ENCODE measurements around the gene CBFA2T2. TPM values are rescaled to one million over a fixed set of nuclear protein-coding genes. Genes with fewer than 3 reads are reported as not detected.

CBFA2T2 gene
- total and polyA plus RNA-seq, 2 experiments from 2014 or later = 29.2 to 33.1 TPM

DNA sequence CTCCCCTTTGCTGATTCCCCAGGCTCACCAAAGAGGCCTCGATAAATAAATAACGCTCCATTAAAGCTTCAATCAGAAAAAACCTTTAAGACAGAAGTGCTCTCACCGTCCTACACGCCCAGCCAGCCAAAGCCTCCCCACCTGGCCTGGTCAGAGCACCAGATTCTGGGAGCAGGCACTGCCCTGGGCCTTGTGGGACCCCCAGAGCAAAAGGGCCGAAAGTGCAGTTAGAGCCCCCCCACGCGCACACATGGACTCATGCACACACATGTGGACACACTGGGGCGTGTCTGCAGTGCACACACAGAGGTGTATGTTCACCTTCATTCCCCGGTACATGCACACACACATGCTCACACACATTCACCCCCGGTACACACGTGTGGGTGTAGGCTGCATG lies 186.2 kb downstream of the CBFA2T2 start:
- DNase-seq (ENCODE audit: low spot score) = no peak
- no peaks in the 10 kb centered on the region for H3K27me3 ChIP-seq
- no peak overlapping the region for H3K4me2 ChIP-seq
- no peaks in the 10 kb centered on the region for H3K9me3 ChIP-seq (ENCODE audit: low read depth)
- H3K4me1 ChIP-seq (ENCODE audit: insufficient read depth) = peaks cover 32% of the 10 kb centered on the region
- H3K9me2 ChIP-seq (replicated peaks; ENCODE audit: insufficient read depth) = no peaks in the 10 kb centered on the region
- TF ChIP-seq EZH2phosphoT487 (IDR thresholded peaks at IDR 0.05; ENCODE audit: low read depth, severe bottlenecking, unreplicated experiment) = no peak
- no peak for TF ChIP-seq EZH2 (IDR thresholded peaks at IDR 0.05; ENCODE audit: borderline replicate concordance)
- TF ChIP-seq, protein P1, sequence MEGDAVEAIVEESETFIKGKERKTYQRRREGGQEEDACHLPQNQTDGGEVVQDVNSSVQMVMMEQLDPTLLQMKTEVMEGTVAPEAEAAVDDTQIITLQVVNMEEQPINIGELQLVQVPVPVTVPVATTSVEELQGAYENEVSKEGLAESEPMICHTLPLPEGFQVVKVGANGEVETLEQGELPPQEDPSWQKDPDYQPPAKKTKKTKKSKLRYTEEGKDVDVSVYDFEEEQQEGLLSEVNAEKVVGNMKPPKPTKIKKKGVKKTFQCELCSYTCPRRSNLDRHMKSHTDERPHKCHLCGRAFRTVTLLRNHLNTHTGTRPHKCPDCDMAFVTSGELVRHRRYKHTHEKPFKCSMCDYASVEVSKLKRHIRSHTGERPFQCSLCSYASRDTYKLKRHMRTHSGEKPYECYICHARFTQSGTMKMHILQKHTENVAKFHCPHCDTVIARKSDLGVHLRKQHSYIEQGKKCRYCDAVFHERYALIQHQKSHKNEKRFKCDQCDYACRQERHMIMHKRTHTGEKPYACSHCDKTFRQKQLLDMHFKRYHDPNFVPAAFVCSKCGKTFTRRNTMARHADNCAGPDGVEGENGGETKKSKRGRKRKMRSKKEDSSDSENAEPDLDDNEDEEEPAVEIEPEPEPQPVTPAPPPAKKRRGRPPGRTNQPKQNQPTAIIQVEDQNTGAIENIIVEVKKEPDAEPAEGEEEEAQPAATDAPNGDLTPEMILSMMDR (IDR thresholded peaks at IDR 0.05; ENCODE audit: poor library complexity) = no peak
- peak overlapping the region; percentile 88 for H3K27ac ChIP-seq
- no peak overlapping the region for H3K4me3 ChIP-seq
- H2AFZ ChIP-seq = no peak overlapping the region
- H4K20me1 ChIP-seq (ENCODE audit: insufficient read depth, poor library complexity, severe bottlenecking) = no peaks in the 10 kb centered on the region
- H3K36me3 ChIP-seq (replicated peaks; ENCODE audit: insufficient read depth, low read depth) = no peaks in the 10 kb centered on the region
- WGBS (ENCODE audit: low lambda C conversion rate, missing lambda C conversion rate) = 92% methylated on average over 11 of the region's 11 CpGs
- peaks cover 22% of the 10 kb centered on the region for H3K79me2 ChIP-seq

DNA sequence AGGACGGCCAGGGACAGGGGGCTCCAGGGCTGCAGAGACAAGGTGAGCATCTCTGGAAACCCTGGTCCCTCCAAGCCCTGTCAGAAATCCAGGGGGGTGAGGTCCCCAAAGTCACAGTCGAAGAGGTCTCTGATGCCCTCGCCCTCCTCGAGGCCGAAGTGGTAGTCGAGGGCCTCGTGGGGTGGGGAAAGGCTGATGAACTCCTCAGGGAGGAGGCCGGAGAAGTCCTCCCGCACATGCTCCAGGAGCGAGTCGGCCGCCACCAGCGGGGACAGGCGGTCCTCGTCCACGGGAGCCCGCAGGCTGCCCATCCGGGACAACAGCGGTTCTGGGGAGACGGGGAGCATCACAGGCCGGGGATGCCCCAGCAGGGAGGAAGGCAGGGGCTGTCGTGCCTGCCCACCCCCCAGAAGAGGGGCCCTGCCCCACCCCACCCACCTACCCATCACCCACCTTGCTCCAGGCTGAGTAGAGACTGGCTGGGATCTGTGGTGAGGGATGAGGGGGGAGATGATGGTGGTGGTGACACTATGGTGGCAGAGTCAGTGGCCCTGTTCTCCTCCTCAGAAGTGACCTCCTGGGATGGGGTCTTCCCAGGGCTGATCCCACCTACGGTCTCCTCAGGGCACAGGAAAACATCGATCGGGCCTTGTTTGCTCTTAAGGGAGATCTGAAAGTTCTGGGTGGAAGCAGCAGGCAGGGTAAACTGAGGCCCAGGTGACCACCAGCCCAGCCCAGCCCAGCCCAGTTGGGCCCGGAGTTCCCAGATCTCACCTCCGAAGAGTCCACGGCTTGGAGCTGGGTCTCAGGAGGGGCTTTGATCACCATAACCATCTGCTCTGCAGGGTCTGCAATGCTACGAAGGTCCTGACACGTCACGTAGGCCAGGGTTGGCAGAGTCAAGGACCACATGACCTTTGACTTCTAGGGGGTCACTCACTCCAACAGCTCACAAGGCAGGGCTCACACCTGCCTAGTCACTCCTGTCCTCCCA lies 187.1 kb downstream of the CBFA2T2 start:
- H3K27me3 ChIP-seq = no peaks in the 10 kb centered on the region
- H3K4me3 ChIP-seq = no peak overlapping the region
- TF ChIP-seq, protein P1 (IDR thresholded peaks at IDR 0.05; ENCODE audit: poor library complexity) = no peak
- no peak for TF ChIP-seq EZH2phosphoT487 (IDR thresholded peaks at IDR 0.05; ENCODE audit: low read depth, severe bottlenecking, unreplicated experiment)
- no peak for TF ChIP-seq EZH2 (IDR thresholded peaks at IDR 0.05; ENCODE audit: borderline replicate concordance)
- H3K79me2 ChIP-seq = peaks cover 21% of the 10 kb centered on the region
- H3K9me2 ChIP-seq (replicated peaks; ENCODE audit: insufficient read depth) = no peaks in the 10 kb centered on the region
- no peak overlapping the region for H2AFZ ChIP-seq
- H4K20me1 ChIP-seq (ENCODE audit: insufficient read depth, poor library complexity, severe bottlenecking) = no peaks in the 10 kb centered on the region
- H3K4me2 ChIP-seq = no peak overlapping the region
- no peak for DNase-seq (ENCODE audit: low spot score)
- no peak overlapping the region for H3K27ac ChIP-seq
- WGBS (ENCODE audit: low lambda C conversion rate, missing lambda C conversion rate) = 96% methylated on average over 30 of the region's 31 CpGs
- H3K9me3 ChIP-seq (ENCODE audit: low read depth) = no peaks in the 10 kb centered on the region
- peaks cover 32% of the 10 kb centered on the region for H3K4me1 ChIP-seq (ENCODE audit: insufficient read depth)
- no peaks in the 10 kb centered on the region for H3K36me3 ChIP-seq (replicated peaks; ENCODE audit: insufficient read depth, low read depth)

DNA sequence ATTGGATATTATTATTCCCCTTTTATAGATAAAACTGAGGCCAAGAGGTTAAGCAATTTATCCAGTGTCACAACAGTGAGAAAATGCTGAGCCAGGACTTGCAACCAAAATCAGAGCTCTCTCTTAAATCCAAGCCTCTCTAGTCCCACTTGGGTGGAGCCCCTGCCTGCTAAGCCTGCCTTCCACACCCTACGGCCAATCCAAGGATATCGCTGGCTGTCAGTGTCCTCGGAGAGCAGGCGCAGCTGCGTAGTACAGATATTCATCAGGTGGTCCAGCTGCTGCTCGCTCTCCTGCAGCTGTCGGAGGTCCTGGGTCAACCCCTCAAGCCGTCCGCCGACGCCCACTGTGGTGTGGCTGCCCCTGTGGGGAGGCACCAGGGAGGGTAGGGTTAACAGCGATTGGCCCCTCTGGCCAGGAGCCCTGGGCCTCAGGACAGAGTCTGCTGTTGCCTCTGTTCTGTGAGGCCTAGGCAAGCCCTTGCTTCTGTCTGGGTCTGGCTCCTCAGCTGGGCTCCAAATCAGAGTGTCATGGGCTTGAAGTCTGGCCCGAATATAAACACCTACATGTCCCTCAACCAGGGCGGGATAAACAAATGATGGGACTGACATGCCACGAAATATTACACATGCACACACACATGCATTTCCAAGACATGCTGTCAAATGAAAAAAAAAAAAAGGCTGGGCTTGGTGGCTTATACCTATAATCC lies 188.3 kb downstream of the CBFA2T2 start:
- no peak overlapping the region for H2AFZ ChIP-seq
- H3K4me1 ChIP-seq (ENCODE audit: insufficient read depth) = peaks cover 22% of the 10 kb centered on the region
- no peaks in the 10 kb centered on the region for H4K20me1 ChIP-seq (ENCODE audit: insufficient read depth, poor library complexity, severe bottlenecking)
- no peaks in the 10 kb centered on the region for H3K27me3 ChIP-seq
- no peak overlapping the region for H3K27ac ChIP-seq
- TF ChIP-seq EZH2phosphoT487 (IDR thresholded peaks at IDR 0.05; ENCODE audit: low read depth, severe bottlenecking, unreplicated experiment) = no peak
- TF ChIP-seq EZH2 (IDR thresholded peaks at IDR 0.05; ENCODE audit: borderline replicate concordance) = no peak
- TF ChIP-seq, protein P1 (IDR thresholded peaks at IDR 0.05; ENCODE audit: poor library complexity) = no peak
- 94% methylated on average over 15 of the region's 15 CpGs for WGBS (ENCODE audit: low lambda C conversion rate, missing lambda C conversion rate)
- peaks cover 20% of the 10 kb centered on the region for H3K79me2 ChIP-seq
- no peak overlapping the region for H3K4me3 ChIP-seq
- no peaks in the 10 kb centered on the region for H3K36me3 ChIP-seq (replicated peaks; ENCODE audit: insufficient read depth, low read depth)
- no peaks in the 10 kb centered on the region for H3K9me2 ChIP-seq (replicated peaks; ENCODE audit: insufficient read depth)
- DNase-seq (ENCODE audit: low spot score) = no peak
- H3K4me2 ChIP-seq = no peak overlapping the region
- H3K9me3 ChIP-seq (ENCODE audit: low read depth) = no peaks in the 10 kb centered on the region

All from hepatocyte (in vitro differentiated cells).